GM21515 (cell line): Measurements from ENCODE around the gene APBA2.

Source experiments
- ATAC-seq: cut with Tn5 transposase; IDR thresholded peaks from one replicate; pipeline ENCODE4 v1.9.1; 2021; ENCODE audit not compliant: unreplicated experiment

Gene APBA2

GRCh38 chr15:29127506-29128430, 242.0 kb downstream of the APBA2 start:
- ATAC-seq, result no peak

- ATAC-seq, result no peak
These were observed 242.9 kb downstream of the APBA2 start for GRCh38 chr15:29128671-29129070.

- ATAC-seq, result no peak
These were observed 243.4 kb downstream of the APBA2 start for GRCh38 chr15:29129221-29129620.

- ATAC-seq, result no peak
These were observed 244.2 kb downstream of the APBA2 start for GRCh38 chr15:29129926-29130325.

GRCh38 chr15:29130476-29130875, 244.7 kb downstream of the APBA2 start:
- no peak for ATAC-seq

- ATAC-seq, result no peak
These were observed 245.4 kb downstream of the APBA2 start for GRCh38 chr15:29130951-29131839.

GRCh38 chr15:29131840-29132420, 246.2 kb downstream of the APBA2 start:
- no peak for ATAC-seq

- no peak for ATAC-seq
These were observed 247.0 kb downstream of the APBA2 start for GRCh38 chr15:29132735-29133181.

- no peak for ATAC-seq
These were observed 247.5 kb downstream of the APBA2 start for GRCh38 chr15:29133321-29133720.

GRCh38 chr15:29133791-29134190, 248.0 kb downstream of the APBA2 start:
- ATAC-seq, result no peak

GRCh38 chr15:29134239-29134638, 248.5 kb downstream of the APBA2 start:
- ATAC-seq, result no peak

GRCh38 chr15:29134641-29135308, 249.0 kb downstream of the APBA2 start:
- ATAC-seq, result no peak

- ATAC-seq, result no peak
These were observed 249.5 kb downstream of the APBA2 start for GRCh38 chr15:29135309-29135657.

- ATAC-seq, result no peak
These were observed 250.2 kb downstream of the APBA2 start for GRCh38 chr15:29135702-29136646.

- ATAC-seq, result no peak
These were observed 252.5 kb downstream of the APBA2 start for GRCh38 chr15:29138260-29138659.

- no peak for ATAC-seq
These were observed 253.3 kb downstream of the APBA2 start for GRCh38 chr15:29139072-29139471.

- ATAC-seq, result peak; percentile 72
These were observed 254.0 kb downstream of the APBA2 start for GRCh38 chr15:29139540-29140459.

GRCh38 chr15:29140475-29141307, 254.9 kb downstream of the APBA2 start:
- ATAC-seq, result no peak
